Nephron progenitor cell (in vitro differentiated cells): ENCODE results near the gene CHRNE.

Experiments
- DNase-seq: peaks from one replicate; pipeline ENCODE4 v3.0.0; 2021
- H3K27ac Mint-ChIP-seq: 2 replicates; pipeline ENCODE4 v1.8.0; 2021; ENCODE audit warnings: mild to moderate bottlenecking, moderate library complexity, mixed read lengths
- H3K27me3 Mint-ChIP-seq: 2 replicates; pipeline ENCODE4 v1.8.0; 2021; ENCODE audit warnings: mild to moderate bottlenecking, low read depth, mixed read lengths; ENCODE audit not compliant: poor library complexity
- H3K36me3 Mint-ChIP-seq: 2 replicates; pipeline ENCODE4 v1.8.0; 2021; ENCODE audit warnings: low read depth, mixed read lengths
- H3K4me1 Mint-ChIP-seq: 2 replicates; pipeline ENCODE4 v1.8.0; 2021; ENCODE audit warnings: mixed read lengths
- H3K4me3 Mint-ChIP-seq: 2 replicates; pipeline ENCODE4 v1.8.0; 2021; ENCODE audit warnings: mild to moderate bottlenecking, moderate library complexity, mixed read lengths
- H3K9me3 Mint-ChIP-seq: 2 replicates; pipeline ENCODE4 v1.8.0; 2021; ENCODE audit warnings: mild to moderate bottlenecking, moderate library complexity, mixed read lengths
- CTCF ChIP-seq: fragments of 200-600 bp; sonication (generic); IDR thresholded peaks from 2 replicates; pipeline ENCODE4 v1.5.0; 2021; ENCODE audit warnings: antibody characterized with exemption

Gene CHRNE

GRCh38 chr17:4901648-4902344 lies 1.1 kb downstream of the CHRNE start:
- Mint-ChIP-seq H3K4me3 (no peak overlapping the region), H3K27me3 (peaks cover 24% of the 10 kb centered on the region), H3K36me3 (peaks cover 12% of the 10 kb centered on the region), H3K27ac (no peak overlapping the region), H3K9me3 (no peaks in the 10 kb centered on the region), H3K4me1 (peaks cover 35% of the 10 kb centered on the region)
- TF ChIP-seq CTCF, result no peak
- DNase-seq, result no peak

GRCh38 chr17:4901108-4901647 lies 1.7 kb downstream of the CHRNE start:
- no peak overlapping the region for H3K27ac Mint-ChIP-seq
- peaks cover 25% of the 10 kb centered on the region for H3K27me3 Mint-ChIP-seq
- no peak for TF ChIP-seq CTCF

GRCh38 chr17:4900231-4901107 lies 2.4 kb downstream of the CHRNE start:
- Mint-ChIP-seq H3K36me3 (peaks cover 21% of the 10 kb centered on the region), H3K27me3 (peaks cover 24% of the 10 kb centered on the region), H3K9me3 (no peaks in the 10 kb centered on the region), H3K4me1 (peaks cover 48% of the 10 kb centered on the region), H3K4me3 (no peak overlapping the region), H3K27ac (no peak overlapping the region)
- TF ChIP-seq CTCF, result no peak
- DNase-seq, result no peak

More at GRCh38 chr17:4901108-4901647, 1.7 kb downstream of the CHRNE start:
- peaks cover 14% of the 10 kb centered on the region for H3K36me3 Mint-ChIP-seq
- H3K4me1 Mint-ChIP-seq, result peaks cover 41% of the 10 kb centered on the region
- no peak for DNase-seq
- H3K9me3 Mint-ChIP-seq, result no peaks in the 10 kb centered on the region
- H3K4me3 Mint-ChIP-seq, result no peak overlapping the region

GRCh38 chr17:4899341-4900230 lies 3.3 kb downstream of the CHRNE start, which contains the start of gene C17orf107:
Gene C17orf107, plus strand, starts transcription at chr17:4899536. Its CDS starts 227 bp downstream, at chr17:4899763.
- peak; percentile 65 for DNase-seq
- Mint-ChIP-seq H3K9me3 (no peaks in the 10 kb centered on the region), H3K36me3 (peaks cover 30% of the 10 kb centered on the region), H3K4me3 (peak within 1 kb of the TSS; percentile 69), H3K4me1 (peaks cover 50% of the 10 kb centered on the region), H3K27me3 (peaks cover 16% of the 10 kb centered on the region), H3K27ac (peak within 1 kb of the TSS; percentile 80)
- TF ChIP-seq CTCF, result no peak

GRCh38 chr17:4898927-4899326 lies 4.0 kb downstream of the CHRNE start:
- DNase-seq, result no peak
- Mint-ChIP-seq H3K4me1 (peaks cover 50% of the 10 kb centered on the region), H3K27me3 (peaks cover 12% of the 10 kb centered on the region), H3K4me3 (no peak overlapping the region), H3K9me3 (no peaks in the 10 kb centered on the region), H3K27ac (no peak overlapping the region), H3K36me3 (peaks cover 35% of the 10 kb centered on the region)
- TF ChIP-seq CTCF, result no peak
